HG02642 (cell line): ENCODE results near the gene IFNA14.

Experiments
- ATAC-seq: cut with Tn5 transposase; IDR thresholded peaks from one replicate; pipeline ENCODE4 v1.9.1; 2021; ENCODE audit warnings: mild to moderate bottlenecking; ENCODE audit not compliant: unreplicated experiment, poor library complexity

IFNA14 gene

DNA sequence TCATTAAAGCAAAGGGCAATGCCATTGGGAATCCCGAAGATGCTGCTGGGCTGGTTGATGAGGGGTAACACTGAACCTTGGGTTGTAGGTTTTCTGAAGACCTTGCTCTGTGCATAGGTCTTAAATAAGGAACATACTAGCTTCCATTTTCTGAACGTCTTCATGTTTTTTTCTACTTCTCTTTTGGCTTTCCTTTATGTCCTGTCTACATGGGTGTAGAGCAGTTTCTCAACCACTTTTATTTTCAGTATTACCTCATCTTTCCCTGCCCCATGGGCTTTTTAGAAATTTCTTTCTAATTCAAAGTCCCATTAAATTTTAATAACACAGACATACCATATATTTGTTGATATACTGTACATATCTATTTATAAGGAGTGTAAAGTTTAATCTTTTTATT lies at the start of gene IFNA14:
TSS of gene IFNA14 (minus strand) at position 95 of the 400 bp plus-strand sequence. CDS start at position 25, 70 bp downstream.
- ATAC-seq: no peak

DNA sequence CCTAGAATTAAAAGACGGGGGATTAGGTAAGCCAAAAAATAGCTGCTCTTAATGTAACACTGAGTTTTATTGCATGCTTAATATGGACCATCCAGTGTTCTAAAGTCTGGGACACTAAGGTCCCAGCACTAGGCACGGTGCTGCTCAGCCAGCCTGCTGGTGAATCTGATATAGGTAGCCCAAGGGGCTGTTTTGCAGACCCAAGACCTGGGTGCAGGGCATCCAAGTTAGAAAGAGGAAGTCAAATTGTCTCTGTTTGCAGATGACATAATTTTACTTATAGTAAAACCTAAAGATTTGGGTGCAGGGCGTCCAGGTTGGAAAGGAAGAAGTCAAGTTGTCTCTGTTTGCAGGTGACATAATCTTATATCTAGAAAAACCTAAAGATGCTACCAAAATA lies 47.5 kb upstream of the IFNA14 start:
- ATAC-seq: no peak

DNA sequence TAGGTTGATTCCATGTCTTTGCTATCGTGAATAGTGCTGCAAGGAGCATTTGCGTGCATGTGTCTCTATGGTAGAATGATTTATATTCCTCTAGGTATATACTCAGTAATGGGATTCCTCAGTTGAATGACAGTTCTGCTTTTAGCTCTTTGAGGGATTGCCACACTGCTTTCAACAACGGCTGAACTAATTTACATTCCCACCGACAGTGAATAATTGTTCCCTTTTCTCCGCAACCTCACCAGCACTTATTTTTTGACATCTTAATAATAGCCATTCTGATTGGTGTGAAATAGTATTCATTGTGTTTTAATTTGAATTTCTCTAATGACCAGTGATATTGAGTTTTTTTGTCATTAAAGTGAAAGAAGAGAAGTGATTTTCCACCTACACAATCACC lies 46.9 kb upstream of the IFNA14 start:
- ATAC-seq: no peak

DNA sequence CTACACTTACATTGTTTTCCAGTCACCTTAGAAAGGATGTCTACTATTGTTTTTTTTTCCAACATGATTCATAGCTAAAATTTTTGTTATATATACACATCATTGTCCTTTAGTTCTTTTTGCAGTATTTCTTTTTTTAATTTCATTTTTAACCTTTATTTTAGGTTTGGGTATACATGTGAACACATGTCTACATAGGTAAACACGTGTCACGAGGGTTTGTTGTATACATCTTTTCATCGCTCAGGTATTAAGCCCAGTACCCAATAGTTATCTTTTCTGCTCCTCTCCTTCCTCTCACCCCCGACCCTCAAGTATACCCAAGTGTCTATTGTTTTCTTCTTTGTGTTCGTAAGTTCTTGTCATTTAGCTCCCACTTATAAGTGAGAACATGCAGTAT lies 46.3 kb upstream of the IFNA14 start:
- no peak for ATAC-seq

DNA sequence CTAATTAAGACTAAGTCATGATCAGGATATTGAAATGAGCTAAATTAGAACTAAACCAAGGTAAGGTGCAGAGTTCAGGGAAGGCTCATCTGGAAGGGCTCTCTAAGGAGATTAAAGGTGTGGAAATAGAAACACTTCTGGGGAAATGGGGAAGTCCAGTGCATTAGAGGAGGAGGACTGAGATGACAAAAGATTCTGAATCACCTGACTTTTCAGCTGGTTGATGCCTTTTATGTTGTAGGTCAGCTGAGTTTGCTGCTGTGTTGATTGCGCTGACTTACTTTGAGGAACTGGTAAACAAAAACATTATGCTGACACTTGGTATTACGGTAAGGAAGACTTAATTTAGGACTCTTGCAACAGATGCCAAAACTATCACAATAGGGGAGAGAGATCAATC lies 41.5 kb upstream of the IFNA14 start:
- ATAC-seq: no peak

DNA sequence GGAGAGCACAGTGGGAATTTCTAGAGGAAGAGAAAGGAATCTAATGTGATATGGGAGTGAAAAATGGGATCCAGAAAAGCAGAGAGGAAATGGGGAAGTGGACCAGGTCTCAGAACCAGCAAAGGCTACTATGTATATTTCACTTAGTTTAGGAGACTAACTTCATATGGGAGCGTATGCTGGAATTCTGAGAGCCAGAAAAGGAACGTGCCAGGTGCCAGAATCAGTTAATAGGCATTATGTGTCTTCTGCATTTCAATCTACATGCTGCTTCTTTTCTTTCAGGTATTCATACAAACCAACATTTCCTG lies 28.5 kb upstream of the IFNA14 start:
- no peak for ATAC-seq

DNA sequence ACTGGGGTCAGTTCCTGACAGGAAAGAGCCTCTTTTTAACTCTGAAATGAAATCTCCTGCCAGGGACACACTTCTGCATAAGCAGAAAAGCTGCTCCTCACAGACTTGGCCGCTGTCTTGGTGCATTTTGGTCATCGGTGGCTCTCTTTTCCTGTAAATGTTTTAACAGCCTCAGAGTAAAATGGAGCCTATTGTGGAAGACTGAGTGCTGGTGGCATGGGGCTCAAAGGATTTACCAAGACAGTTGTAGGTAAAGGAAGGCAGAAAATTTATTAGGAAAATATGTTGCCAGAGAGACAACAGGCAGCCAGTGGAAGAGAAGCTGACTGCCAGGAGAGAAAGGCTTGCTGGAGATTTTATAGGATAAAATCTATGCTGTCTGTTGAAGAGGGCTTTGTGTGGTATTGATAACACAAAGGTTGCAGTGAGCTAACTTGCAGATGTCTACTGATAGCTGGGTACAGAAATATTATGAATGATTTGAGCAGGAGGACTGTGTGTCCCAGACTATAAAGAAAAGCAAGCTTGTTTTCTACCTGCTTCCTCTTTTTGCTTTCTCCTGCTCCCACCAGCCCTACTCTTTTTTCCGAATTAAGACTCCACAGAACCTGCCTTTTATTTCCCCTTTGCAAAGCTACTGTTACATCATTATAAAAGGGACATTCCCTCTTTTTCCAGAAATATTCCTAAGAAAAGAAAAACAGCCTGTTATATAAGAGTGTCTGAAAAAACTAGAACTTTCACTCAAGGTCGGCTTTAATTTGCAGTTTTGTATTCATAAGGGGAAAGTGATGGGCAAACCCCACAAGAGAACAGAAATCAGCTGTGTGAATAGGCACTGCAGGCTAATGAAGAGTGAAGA lies 27.9 kb upstream of the IFNA14 start:
- peak; percentile 52 for ATAC-seq

GRCh38 chr9:21266733-21267484 lies 27.1 kb upstream of the IFNA14 start:
- peak; percentile 41 for ATAC-seq

- peak; percentile 47 for ATAC-seq
Measured at GRCh38 chr9:21265421-21266189, 25.8 kb upstream of the IFNA14 start.

DNA sequence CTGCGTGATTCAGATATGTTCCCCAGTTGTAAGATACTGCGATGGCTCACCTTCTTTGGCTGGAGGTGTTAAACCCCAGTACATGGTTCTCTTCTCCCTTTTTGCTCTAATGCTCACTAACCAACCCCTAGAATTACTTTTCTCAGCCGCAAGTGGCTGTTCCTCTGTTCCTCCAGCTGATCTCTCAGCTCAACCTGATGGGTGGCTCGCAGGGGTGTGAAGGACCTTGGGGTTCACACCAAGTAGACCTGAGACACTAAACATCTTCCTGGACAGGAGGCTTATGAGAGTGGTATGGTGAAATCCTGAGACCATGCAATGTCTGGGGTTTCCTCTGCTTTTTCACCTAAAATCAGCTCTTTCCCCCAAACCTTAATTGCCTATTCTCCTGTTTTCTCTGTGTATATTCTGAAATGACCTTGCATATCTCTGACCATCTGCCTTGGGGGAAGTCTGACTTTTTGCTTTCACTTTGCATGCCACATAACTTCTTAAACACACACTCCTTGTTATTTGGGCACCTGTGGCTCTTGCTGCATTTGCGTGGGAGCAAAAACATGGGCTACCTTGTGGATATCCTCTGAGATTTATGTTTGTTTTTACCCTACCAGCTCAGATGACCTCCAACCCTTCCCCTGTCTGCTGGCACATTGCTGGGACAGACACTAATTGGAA lies 15.9 kb upstream of the IFNA14 start:
- ATAC-seq: no peak

DNA sequence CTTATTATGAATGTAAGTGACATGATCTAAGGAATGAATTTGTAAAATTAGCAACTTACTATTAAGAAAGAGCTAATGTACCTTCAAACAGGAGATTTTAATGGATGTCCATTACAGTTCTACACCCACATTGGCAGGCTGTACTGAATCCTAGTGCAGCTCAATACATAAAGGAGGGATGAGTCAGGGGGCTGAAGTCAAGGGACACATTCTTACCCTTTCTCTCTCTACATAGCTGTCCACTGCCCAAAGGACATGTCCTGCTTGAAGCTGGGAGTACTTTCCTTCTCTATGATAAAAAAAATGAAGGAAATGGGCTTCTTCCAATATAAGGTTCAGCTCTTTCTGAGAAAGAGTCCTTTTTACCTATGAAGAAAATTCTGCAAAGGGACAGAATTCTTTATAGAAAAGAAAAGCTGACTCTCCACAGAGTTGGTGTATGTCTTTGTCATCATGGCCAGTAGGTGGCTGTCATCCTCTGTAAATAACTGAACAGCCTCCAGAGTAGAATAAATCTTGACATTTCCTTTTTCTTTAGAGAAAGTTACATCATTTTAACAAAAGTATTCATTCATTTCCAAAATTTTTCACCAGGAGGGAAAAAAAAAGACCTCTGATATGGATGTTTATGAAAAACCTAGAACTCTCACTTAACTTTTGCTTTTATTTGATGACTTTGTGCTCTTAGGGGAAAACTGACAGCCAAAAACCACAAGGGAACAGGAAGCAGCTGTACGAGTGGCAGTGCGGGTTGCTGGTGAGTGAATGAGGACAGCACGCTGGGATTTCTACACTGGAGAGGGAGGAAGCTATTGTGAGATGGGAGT lies 13.1 kb upstream of the IFNA14 start:
- ATAC-seq: peak; percentile 82

DNA sequence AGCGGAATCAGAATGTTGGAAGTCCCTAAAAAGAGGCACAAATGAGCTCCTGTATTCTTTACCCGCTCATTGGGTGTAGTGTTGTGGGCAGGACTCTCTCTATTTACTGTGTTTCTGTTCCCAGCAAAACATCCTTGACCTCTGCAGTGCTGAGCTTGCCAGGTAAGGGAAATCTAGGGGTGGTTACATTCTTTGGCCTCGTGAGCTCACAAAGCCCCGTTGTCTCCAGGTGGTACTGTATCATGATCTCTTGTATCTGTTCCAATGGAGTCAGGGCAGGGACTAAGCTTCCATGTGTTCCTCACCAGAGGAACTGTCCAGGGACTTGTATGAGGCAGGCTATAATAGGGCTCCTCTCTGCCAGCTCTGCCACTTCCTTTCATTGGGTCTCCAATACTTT lies 11.8 kb upstream of the IFNA14 start:
- no peak for ATAC-seq

GRCh38 chr9:21251190-21251589 lies 11.4 kb upstream of the IFNA14 start:
- ATAC-seq: no peak

- ATAC-seq: no peak
Measured at GRCh38 chr9:21244836-21245235, 5.0 kb upstream of the IFNA14 start.

DNA sequence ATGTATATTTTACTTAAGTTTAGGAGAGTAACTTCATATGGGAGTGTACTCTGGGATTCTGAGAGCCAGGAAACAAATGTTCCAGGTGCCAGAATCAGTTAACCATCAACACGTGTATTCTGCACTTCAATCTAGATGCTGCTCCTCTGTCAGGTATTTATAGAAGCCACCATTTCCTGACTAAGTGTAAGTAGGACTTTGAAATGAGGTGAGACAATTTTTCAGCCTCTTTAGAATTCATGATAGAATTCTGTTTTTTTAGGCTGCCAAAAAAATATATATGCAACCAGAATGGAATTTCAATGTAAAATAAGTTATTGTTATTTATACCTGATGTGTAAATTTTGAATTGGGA lies 3.5 kb downstream of the IFNA14 start:
- peak; percentile 13 for ATAC-seq

DNA sequence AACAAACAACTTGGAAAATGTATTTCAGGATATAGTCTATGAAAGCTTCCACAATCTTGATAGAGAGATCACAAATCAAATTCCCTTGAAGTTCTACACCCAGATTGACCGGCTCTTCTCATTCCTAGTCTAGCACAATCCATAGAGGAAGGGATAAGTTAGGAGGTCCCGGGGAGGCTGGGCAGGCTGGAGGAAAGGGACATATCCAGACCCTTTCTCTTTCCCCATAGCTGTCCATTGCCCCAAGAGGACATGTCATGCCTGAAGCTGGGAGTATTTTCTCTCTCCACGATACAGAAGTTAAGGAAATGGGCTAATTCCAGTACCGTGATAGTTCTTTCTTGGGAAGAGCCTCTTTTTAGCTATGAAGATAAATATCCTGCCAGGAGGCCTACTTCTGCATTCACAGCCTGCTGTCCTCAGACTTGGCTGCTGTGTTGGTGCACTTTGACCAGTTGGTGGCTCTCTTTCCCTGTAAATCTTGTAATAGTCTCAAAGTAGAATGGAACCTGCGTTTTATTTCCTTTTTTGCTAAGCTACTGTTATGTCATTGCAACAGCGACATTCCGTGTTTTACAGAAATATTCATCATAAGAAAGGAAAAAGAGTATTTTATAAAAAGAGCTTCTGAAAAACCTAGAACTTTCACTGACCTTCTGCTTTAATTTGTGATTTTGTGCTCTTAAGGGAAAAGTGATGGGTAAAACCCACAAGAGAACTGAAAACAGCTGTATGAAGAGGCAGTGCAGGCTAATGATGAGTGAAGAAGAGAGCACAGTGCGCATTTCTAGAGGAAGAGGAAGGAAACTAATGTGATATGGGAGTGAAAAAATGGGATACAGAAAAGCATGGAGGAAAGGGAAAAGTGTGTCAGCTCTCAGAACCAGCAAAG lies 4.1 kb downstream of the IFNA14 start:
- peak; percentile 84 for ATAC-seq

DNA sequence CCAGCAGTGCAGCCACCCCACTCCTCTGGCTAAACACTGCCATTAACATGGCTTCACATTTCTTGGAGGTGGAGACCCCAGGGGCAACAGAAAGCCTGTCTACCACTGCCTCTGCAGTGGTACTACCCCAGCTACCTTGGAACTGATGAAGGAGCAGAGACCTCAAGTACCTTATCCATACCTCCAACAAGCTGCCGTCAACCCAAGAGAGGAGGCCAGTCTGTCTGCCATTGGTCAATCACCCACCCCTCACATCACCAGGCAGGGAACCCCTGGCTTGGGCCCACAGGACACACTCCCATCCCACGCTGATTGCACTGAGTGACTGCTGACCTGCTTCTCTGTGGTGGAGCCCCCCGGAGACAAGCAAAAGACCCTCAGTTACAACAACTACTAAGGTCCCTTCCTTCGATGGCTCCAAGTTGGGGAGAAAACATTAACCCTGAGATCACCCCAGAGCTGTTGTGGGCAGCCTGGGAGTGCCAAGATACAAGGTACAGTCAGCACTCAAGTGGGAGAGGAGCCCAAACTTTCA lies 5.6 kb downstream of the IFNA14 start:
- ATAC-seq: no peak

- no peak for ATAC-seq
Measured at GRCh38 chr9:21233258-21233657, 6.5 kb downstream of the IFNA14 start.
